Measurements from ENCODE around the gene GPR156. TPM values are rescaled to one million over a fixed set of nuclear protein-coding genes. Genes with fewer than 3 reads are reported as not detected.

The GPR156 gene
- 0.07 and 0.20 TPM in 2 replicates for total RNA-seq

GRCh38 chr3:120284747-120285507, at the start of gene GPR156:
TSS of gene GPR156 (minus strand) at chr3:120285222. CDS start at chr3:120244098, 41,124 bp downstream.

Other genes starting within 250 kb of the GPR156 start
- gene GSK3B, start 190.8 kb downstream of the GPR156 start, total RNA-seq = 41.4 and 47.0 TPM in 2 replicates
- gene LRRC58, start 64.1 kb upstream of the GPR156 start, total RNA-seq = 24.0 and 26.4 TPM in 2 replicates
- gene FSTL1, start 165.8 kb upstream of the GPR156 start, total RNA-seq = 244 and 258 TPM in 2 replicates